GM19238 (cell line): Measurements from ENCODE around the gene TANC1.

Experiments used
- DNase-seq: peaks from one replicate; pipeline ENCODE4 v3.0.0; 2011; ENCODE audit warnings: low spot score; ENCODE audit not compliant: insufficient read length

The TANC1 gene

DNA sequence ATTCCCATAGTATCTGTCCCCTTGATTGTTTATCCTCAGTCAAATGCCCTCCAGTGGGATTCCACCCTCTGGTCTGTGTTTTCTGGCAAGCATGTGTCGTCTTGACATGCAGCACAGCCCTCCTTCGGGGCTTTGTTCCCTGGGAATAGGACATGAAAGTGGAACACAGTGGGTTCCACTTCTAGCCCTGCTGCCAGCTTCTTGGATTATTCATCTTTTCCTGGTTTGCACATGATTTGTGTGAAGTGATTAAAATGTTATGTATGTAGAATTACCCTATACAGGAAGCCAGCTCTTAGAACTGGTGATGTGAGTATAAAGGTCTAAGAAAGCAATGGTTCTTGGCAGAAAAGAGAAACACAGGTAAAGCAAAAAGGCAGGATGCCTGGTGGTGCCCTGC, 142.3 kb downstream of the TANC1 start:
- no peak for DNase-seq

GRCh38 chr2:159111346-159111927, 143.0 kb downstream of the TANC1 start:
- no peak for DNase-seq

GRCh38 chr2:159114835-159115234, 146.4 kb downstream of the TANC1 start:
- no peak for DNase-seq

- no peak for DNase-seq
Measured at GRCh38 chr2:159116922-159117321, 148.5 kb downstream of the TANC1 start.

- DNase-seq = no peak
Measured at GRCh38 chr2:159117658-159118057, 149.2 kb downstream of the TANC1 start.

- DNase-seq = peak; percentile 20
Measured at GRCh38 chr2:159118115-159118858, 149.8 kb downstream of the TANC1 start.

- no peak for DNase-seq
Measured at GRCh38 chr2:159118859-159119500, 150.5 kb downstream of the TANC1 start.

DNA sequence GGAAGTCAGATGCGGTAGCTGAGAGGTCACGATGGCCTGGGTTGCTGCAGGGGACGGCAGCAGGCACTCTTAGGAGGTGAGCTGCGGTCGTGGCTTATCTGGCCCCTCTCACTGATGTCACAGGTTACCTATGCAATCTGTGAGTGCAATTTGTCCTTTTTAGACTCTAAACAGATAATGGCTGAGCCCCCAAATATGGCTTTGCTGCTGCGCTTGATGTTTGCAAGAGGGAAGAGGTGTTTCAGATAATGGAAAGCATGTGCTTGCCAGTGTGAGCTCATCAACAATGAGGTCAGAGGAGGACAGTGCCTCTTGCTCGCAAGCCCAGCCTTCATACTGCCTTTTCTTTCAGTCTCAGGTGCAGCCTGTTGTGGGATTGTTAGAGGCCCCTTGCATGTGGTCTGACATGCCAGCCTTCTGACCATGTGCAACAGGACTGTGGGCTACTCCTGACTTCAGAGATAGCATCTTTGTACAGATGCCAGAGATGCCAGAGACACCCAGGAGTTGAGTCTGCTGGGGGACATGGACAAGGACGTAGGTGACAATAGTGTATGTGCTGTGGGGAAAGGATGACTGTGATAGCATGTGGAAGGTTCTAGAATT, 151.3 kb downstream of the TANC1 start:
- no peak for DNase-seq

- no peak for DNase-seq
Measured at GRCh38 chr2:159123786-159124185, 155.3 kb downstream of the TANC1 start.

GRCh38 chr2:159124441-159124911, 156.0 kb downstream of the TANC1 start:
- DNase-seq = no peak

DNA sequence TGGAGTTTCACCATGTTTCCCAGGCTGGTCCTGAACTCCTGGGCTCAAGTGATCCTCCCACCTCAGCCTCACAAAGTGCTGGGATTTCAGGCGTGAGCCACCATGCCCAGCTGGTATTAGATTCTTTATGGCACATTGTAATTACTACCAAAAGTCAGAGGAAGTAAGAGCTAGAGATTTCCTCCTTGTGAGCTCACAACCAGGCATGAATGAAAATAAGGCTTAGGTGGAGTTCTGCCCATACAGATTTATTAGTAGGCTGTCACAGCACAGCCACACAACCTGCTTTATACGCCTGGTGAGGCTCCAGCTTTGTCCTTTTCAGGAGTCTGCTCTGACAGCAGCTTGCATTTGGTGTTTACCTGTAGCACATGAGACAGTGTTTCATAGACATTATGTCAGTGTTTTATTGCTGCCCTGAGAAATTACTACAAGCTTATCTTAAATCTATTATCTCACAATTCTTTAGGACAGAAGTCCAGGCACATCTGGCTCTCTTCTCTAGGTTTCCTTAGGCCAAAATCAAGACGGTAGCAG, 156.6 kb downstream of the TANC1 start:
- no peak for DNase-seq

- no peak for DNase-seq
Measured at GRCh38 chr2:159125858-159126257, 157.4 kb downstream of the TANC1 start.

DNA sequence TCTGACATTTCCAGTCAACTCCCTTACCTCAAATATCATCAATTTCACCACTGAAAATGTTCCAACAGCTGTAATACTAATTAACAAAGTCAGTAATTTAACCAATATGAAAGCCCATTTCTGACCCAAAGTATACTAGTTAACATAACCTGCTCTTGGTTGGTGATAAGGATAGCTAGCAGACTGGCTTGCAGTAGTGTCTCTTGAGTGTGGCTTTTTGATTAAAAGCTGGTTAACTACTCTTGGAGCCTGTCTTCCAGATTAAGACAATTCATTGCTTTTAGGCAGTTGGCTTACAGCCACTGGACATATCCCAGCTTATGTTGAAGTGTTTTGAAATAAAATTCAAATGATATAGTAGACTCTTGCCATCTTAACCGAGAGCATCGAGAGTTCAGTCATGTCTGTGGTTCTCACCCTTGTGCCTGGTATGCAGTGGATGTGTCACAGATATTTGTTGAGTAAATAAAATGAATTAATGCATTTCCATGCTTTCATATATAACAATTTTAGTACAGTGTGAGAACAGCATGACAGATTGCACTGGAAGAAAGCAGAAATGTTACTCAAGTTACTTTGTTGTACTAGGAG, 158.1 kb downstream of the TANC1 start:
- no peak for DNase-seq

DNA sequence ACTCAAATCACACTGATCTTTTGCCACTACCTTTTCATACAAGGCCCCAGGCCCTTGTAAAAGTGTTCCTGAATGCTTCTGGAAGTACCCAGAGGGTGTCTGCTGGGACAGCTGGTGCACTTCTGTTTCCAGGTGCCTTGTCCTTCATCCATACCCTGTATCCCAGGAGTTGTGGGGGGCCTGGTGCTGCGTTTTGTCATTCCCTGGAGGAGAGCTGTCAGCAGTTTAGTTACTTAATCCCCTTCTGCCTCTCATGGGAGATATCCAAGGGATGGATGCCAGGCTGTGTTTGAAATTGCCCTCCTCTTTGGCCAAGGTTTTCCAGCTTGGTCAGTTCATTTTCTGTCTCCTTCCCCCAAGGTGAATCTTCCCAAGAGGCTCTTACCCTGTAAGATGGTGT, 159.8 kb downstream of the TANC1 start:
- DNase-seq = no peak

- DNase-seq = no peak
Measured at GRCh38 chr2:159129269-159129668, 160.8 kb downstream of the TANC1 start.

- no peak for DNase-seq
Measured at GRCh38 chr2:159129824-159130223, 161.4 kb downstream of the TANC1 start.

- DNase-seq = no peak
Measured at GRCh38 chr2:159130302-159130701, 161.9 kb downstream of the TANC1 start.

DNA sequence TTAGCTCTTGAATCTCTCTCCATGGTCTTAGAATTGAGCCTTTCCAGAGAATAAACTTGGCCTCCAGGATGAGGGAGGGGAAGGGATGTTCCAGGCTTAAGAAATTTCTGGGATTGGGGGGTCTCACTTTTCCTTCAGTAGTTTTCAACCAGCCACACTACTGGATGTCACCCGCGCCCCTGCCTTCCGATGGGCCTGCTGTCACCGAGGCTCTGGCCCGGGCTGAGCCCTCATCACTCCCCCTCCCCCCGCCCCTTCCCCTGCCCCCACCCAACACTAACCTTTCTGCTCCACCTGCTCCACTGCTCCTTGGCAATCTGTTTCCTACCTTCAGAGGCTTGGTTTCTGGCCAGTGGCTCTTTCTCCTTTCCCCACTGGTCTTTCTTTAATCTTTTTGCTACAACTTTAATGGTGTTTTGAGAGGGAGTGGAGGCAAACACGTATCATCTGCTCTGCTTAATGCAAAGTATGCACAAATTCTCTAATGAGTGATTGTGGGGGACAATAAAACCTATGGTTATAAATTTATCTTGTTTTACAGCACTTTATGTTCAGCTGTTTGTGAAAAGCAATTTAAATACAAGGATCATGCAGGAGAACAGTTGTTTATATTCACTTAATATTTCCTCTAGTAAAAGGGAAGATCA, 162.9 kb downstream of the TANC1 start:
- DNase-seq = no peak

GRCh38 chr2:159131914-159132281, 163.5 kb downstream of the TANC1 start:
- DNase-seq = no peak

GRCh38 chr2:159133797-159134196, 165.4 kb downstream of the TANC1 start:
- DNase-seq = no peak

DNA sequence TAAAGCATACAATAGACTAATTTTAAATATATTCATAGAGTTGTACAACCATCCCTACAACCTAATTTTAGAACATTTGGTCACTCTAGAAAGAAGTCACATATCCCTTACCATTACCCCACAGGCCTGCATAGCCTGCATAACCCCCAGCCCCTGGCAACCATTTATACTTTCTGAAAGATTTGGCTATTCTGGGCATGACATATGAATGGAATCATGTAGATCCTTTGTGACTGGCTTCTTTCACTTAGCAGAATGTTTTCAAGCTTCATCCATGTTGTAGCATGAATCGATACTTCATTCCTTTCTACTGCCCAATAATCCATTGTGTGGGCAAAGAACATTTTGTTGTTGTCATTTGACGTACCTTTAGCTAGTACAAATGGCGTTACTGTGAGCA, 166.5 kb downstream of the TANC1 start:
- DNase-seq = no peak
